GM12878 (cell line): ENCODE measurements around the gene MANBA. TPM values are rescaled to one million over a fixed set of nuclear protein-coding genes. Genes with fewer than 3 reads are reported as not detected.

Experiments
- ATAC-seq: fragments of 200-7000 bp; cut with Tn5 transposase; 3 replicates; pipeline ENCODE4 v1.9.1; 2020; ENCODE audit warnings: mild to moderate bottlenecking, moderate library complexity
- BruUV-seq: library from RNA; stranded (reverse); fragments of 400-500 nt; replicated peaks from 2 replicates; lab custom pipeline; 2021; lab: Mats Ljungman, UMichigan
- CTCF ChIA-PET: fragments of 300-600 bp; sonication (Branson Sonifier 250); formaldehyde crosslinking; extraction: SDS; loops from one replicate; lab custom pipeline; 2021; ENCODE audit warnings: inconsistent platforms; lab: Yijun Ruan, JAX
- POLR2A ChIA-PET: fragments of 350-600 bp; formaldehyde crosslinking; extraction: SDS; loops from one replicate; lab custom pipeline; 2021; ENCODE audit warnings: inconsistent platforms; lab: Charles Lee
- RAD21 ChIA-PET: fragments of 300-600 bp; sonication (Branson Sonifier 250); formaldehyde crosslinking; loops from one replicate; lab custom pipeline; 2023; ENCODE audit warnings: antibody characterized with exemption; ENCODE audit not compliant: unreplicated experiment; lab: Charles Lee
- SMC1A ChIA-PET: fragments of 300-600 bp; sonication (Branson Sonifier 250); formaldehyde crosslinking; loops from one replicate; lab custom pipeline; 2023; ENCODE audit not compliant: unreplicated experiment, uncharacterized antibody; lab: Charles Lee
- DNase-seq: peaks from one replicate; pipeline ENCODE4 v3.0.0-alpha.2; 2011; ENCODE audit warnings: low read depth, low spot score
- FAIRE-seq: peaks from 3 replicates; lab custom pipeline; 2011; peaks lifted over from hg19 to GRCh38; lab: Jason Lieb, UNC
- H2AFZ ChIP-seq: 2 replicates; pipeline ENCODE4 v1.6.0; 2011; ENCODE audit warnings: low read depth, low read length, control low read depth; ENCODE audit not compliant: control insufficient read depth
- H3K27ac ChIP-seq: 2 replicates; pipeline ENCODE4 v1.5.1; 2011; ENCODE audit warnings: control low read depth; ENCODE audit not compliant: control insufficient read depth, insufficient read depth
- H3K27me3 ChIP-seq, 2 experiments: replicated peaks in 1 of 2; 2 replicates each; pipeline versions ENCODE4 v1.6.0 to v1.6.1; 2011; ENCODE audit warnings: low read length in 1 of 2; ENCODE audit not compliant: control insufficient read depth in 2 of 2, insufficient read depth in 2 of 2
- H3K36me3 ChIP-seq, 2 experiments: 2 replicates each; pipeline ENCODE4 v1.5.1; 2011; ENCODE audit warnings: low read length in 1 of 2; ENCODE audit not compliant: control insufficient read depth in 2 of 2, insufficient read depth in 2 of 2
- H3K4me1 ChIP-seq: 2 replicates; pipeline ENCODE4 v1.6.1; 2011; ENCODE audit warnings: mild to moderate bottlenecking, low read length, moderate library complexity, mixed read lengths; ENCODE audit not compliant: control insufficient read depth, insufficient read depth
- H3K4me2 ChIP-seq: 2 replicates; pipeline ENCODE4 v1.6.0; 2011; ENCODE audit warnings: control low read depth; ENCODE audit not compliant: control insufficient read depth, insufficient read depth
- H3K4me3 ChIP-seq: fragments of 200-600 bp; sonication (generic); 2 replicates; pipeline ENCODE4 v1.5.1; 2016
- H3K79me2 ChIP-seq: 2 replicates; pipeline ENCODE4 v1.6.0; 2011; ENCODE audit warnings: low read length; ENCODE audit not compliant: control insufficient read depth, insufficient read depth
- H3K9ac ChIP-seq: 2 replicates; pipeline ENCODE4 v1.8.0; 2011; ENCODE audit warnings: low read length, control low read depth, mixed read lengths; ENCODE audit not compliant: control insufficient read depth, insufficient read depth
- H3K9me3 ChIP-seq: replicated peaks from 3 replicates; pipeline ENCODE4 v1.5.1; 2011; ENCODE audit warnings: mild to moderate bottlenecking, low read length; ENCODE audit not compliant: control insufficient read depth, insufficient read depth
- H4K20me1 ChIP-seq: 2 replicates; pipeline ENCODE4 v1.6.0; 2011; ENCODE audit not compliant: control insufficient read depth, insufficient read depth
- BMI1 ChIP-seq: fragments of 450-650 bp; IDR thresholded peaks from 2 replicates; pipeline ENCODE4 v1.6.1; 2016; ENCODE audit warnings: mild to moderate bottlenecking, moderate library complexity, borderline replicate concordance
- FOXK2 ChIP-seq: fragments of 450-650 bp; IDR thresholded peaks from 2 replicates; pipeline ENCODE4 v1.6.1; 2017; ENCODE audit warnings: mild to moderate bottlenecking, moderate library complexity
- HDAC2 ChIP-seq: fragments of 200-600 bp; sonication (generic); IDR thresholded peaks from 2 replicates; pipeline ENCODE4 v1.6.1; 2017
- HDAC6 ChIP-seq: fragments of 200-600 bp; sonication (generic); IDR thresholded peaks from one replicate; pipeline ENCODE4 v1.8.0; 2017; ENCODE audit warnings: antibody characterized with exemption; ENCODE audit not compliant: unreplicated experiment
- KLF5 ChIP-seq: fragments of 450-650 bp; IDR thresholded peaks from 2 replicates; pipeline ENCODE4 v1.6.1; 2014; ENCODE audit warnings: mild to moderate bottlenecking; ENCODE audit not compliant: partially characterized antibody
- NFXL1 ChIP-seq: fragments of 450-650 bp; IDR thresholded peaks from 2 replicates; pipeline ENCODE4 v1.6.1; 2017; ENCODE audit warnings: antibody characterized with exemption, mild to moderate bottlenecking, borderline replicate concordance
- POLR2AphosphoS5 ChIP-seq: IDR thresholded peaks from 2 replicates; pipeline ENCODE4 v1.6.1; 2011; ENCODE audit warnings: mild to moderate bottlenecking, low read length, inconsistent platforms
- RELA ChIP-seq: fragments of 450-650 bp; IDR thresholded peaks from 2 replicates; pipeline ENCODE4 v1.8.0; 2014; ENCODE audit warnings: borderline replicate concordance; ENCODE audit not compliant: partially characterized antibody
- SIX5 ChIP-seq: IDR thresholded peaks from 2 replicates; pipeline ENCODE4 v1.6.1; 2011; ENCODE audit warnings: mild to moderate bottlenecking, low read depth, low read length, moderate library complexity; ENCODE audit not compliant: severe bottlenecking
- TAF1 ChIP-seq: IDR thresholded peaks from 2 replicates; pipeline ENCODE4 v1.6.1; 2011; ENCODE audit warnings: mild to moderate bottlenecking, low read depth, low read length, borderline replicate concordance
- ZBED1 ChIP-seq: IDR thresholded peaks from 2 replicates; pipeline ENCODE4 v1.6.1; 2016; ENCODE audit warnings: borderline replicate concordance
- whole genome bisulfite sequencing: methylation state at CpG from one replicate; pipeline ENCODE4 v1.1.6; 2016; ENCODE audit warnings: low lambda C conversion rate; ENCODE audit not compliant: insufficient replicate concordance, insufficient coverage; ENCODE audit errors: missing lambda C conversion rate; 5-methylcytosine and 5-hydroxymethylcytosine counted together
- in situ Hi-C: fragments of 300-500 bp; cut with MboI; formaldehyde crosslinking; loops from 9 replicates; pipeline ENCODE4 v1.14.3; 2018; ENCODE audit warnings: mixed read lengths
- intact Hi-C: fragments of 100-400 bp; cut with micrococcal nuclease; formaldehyde crosslinking; loops from one replicate; pipeline ENCODE4 v1.14.2; 2022; ENCODE audit not compliant: unreplicated experiment
- polyA plus RNA-seq, 11 experiments: library from polyadenylated mRNA; depleted of rRNA in 4 of 11; unstranded in 6 of 11; stranded (reverse) in 5 of 11; fragments of >200 nt; fragmentation: Nextera tagmentation in 4 of 11; fragmentation: Illumina TruSeq in 1 of 11; extraction: Ambion mirVana in 4 of 11; extraction: Trizol in 1 of 11; gene quantifications; 1 replicate in 1 of 11; 2 replicates in 10 of 11; pipeline versions ENCODE4 v1.2.1 to v1.2.3, GENCODE V29; 2011 to 2016; ENCODE audit warnings: inconsistent platforms in 2 of 11, missing spikeins in 2 of 11, low read depth in 1 of 11
- total RNA-seq, 4 experiments: library from RNA; depleted of rRNA in 3 of 4; stranded (reverse); fragments of >200 nt in 3 of 4; fragmentation: Illumina TruSeq in 1 of 4; extraction: Trizol in 1 of 4; gene quantifications; 2 replicates each; pipeline versions ENCODE4 v1.2.1 to v1.2.3, GENCODE V29; 2013 to 2021
- TF ChIP-seq, protein P1 (sequence below): fragments of 450-650 bp; IDR thresholded peaks from 2 replicates; pipeline ENCODE4 v1.6.1; 2017; ENCODE audit warnings: antibody characterized with exemption, mild to moderate bottlenecking, moderate library complexity
- TF ChIP-seq, protein P2 (sequence below): IDR thresholded peaks from 2 replicates; pipeline ENCODE4 v1.6.1; 2012; ENCODE audit warnings: low read depth, low read length, improper control_type of control experiment
- TF ChIP-seq, protein P3 (sequence below): IDR thresholded peaks from 2 replicates; pipeline ENCODE4 v1.6.1; 2011; ENCODE audit warnings: mild to moderate bottlenecking, low read depth, low read length, moderate library complexity; ENCODE audit not compliant: insufficient replicate concordance

MANBA gene
- total and polyA plus RNA-seq, 10 of the 15 experiments (the other 5 are each of a cell fraction or from before 2014, with no cell fraction given): 3.8 to 19.0 (median 12.5) TPM

DNA sequence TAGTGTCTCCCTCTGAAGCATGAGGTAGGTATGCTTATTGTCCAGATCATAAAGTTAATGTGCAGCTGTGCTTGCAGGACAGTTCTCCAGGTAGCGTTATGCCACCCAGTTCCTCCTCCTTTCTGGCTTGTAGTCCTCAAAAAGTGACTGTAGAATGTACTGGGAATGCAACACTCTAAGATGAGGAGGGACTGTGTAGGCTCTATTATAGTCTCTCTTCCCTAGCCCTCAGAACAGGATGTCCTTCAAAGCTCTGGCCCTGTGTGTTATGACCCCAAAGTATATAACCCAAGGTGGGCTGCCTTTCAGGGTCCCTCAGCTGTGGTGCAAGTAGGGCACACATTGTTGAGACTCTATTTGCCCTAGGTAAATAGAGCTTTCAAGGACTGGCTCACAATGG, 20.8 kb upstream of the MANBA start:
- TF ChIP-seq NFXL1: no peak
- no peak for TF ChIP-seq KLF5
- TF ChIP-seq HDAC2: no peak
- TF ChIP-seq POLR2AphosphoS5: no peak
- TF ChIP-seq BMI1: no peak
- TF ChIP-seq RELA: no peak
- no peak for TF ChIP-seq TAF1
- TF ChIP-seq, protein P1, sequence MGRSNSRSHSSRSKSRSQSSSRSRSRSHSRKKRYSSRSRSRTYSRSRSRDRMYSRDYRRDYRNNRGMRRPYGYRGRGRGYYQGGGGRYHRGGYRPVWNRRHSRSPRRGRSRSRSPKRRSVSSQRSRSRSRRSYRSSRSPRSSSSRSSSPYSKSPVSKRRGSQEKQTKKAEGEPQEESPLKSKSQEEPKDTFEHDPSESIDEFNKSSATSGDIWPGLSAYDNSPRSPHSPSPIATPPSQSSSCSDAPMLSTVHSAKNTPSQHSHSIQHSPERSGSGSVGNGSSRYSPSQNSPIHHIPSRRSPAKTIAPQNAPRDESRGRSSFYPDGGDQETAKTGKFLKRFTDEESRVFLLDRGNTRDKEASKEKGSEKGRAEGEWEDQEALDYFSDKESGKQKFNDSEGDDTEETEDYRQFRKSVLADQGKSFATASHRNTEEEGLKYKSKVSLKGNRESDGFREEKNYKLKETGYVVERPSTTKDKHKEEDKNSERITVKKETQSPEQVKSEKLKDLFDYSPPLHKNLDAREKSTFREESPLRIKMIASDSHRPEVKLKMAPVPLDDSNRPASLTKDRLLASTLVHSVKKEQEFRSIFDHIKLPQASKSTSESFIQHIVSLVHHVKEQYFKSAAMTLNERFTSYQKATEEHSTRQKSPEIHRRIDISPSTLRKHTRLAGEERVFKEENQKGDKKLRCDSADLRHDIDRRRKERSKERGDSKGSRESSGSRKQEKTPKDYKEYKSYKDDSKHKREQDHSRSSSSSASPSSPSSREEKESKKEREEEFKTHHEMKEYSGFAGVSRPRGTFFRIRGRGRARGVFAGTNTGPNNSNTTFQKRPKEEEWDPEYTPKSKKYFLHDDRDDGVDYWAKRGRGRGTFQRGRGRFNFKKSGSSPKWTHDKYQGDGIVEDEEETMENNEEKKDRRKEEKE: no peak
- TF ChIP-seq, protein P2, sequence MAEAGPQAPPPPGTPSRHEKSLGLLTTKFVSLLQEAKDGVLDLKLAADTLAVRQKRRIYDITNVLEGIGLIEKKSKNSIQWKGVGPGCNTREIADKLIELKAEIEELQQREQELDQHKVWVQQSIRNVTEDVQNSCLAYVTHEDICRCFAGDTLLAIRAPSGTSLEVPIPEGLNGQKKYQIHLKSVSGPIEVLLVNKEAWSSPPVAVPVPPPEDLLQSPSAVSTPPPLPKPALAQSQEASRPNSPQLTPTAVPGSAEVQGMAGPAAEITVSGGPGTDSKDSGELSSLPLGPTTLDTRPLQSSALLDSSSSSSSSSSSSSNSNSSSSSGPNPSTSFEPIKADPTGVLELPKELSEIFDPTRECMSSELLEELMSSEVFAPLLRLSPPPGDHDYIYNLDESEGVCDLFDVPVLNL: no peak
- no peak for TF ChIP-seq ZBED1
- TF ChIP-seq, protein P3, sequence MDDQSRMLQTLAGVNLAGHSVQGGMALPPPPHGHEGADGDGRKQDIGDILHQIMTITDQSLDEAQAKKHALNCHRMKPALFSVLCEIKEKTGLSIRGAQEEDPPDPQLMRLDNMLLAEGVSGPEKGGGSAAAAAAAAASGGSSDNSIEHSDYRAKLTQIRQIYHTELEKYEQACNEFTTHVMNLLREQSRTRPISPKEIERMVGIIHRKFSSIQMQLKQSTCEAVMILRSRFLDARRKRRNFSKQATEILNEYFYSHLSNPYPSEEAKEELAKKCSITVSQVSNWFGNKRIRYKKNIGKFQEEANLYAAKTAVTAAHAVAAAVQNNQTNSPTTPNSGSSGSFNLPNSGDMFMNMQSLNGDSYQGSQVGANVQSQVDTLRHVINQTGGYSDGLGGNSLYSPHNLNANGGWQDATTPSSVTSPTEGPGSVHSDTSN: no peak
- TF ChIP-seq FOXK2: no peak
- TF ChIP-seq HDAC6: no peak
- TF ChIP-seq SIX5: no peak
- 40% methylated on average over 1 of the region's 1 CpG for WGBS
- H2AFZ ChIP-seq: no peak overlapping the region
- in situ Hi-C loops (no loop called here), intact Hi-C loops (no loop called here)
- H3K27me3 ChIP-seq: no peaks in the 10 kb centered on the region
- no peak overlapping the region for H3K9ac ChIP-seq
- ChIA-PET RAD21 (no interaction called here), POLR2A (no interaction called here), CTCF (interaction anchor here (0.7 to 1.6 kb wide), 4 partner anchors 8 to 318 kb away, joined by 3 to 5 read pairs (median 3); partner anchors contain the start of gene BDH2), SMC1A (interaction anchor here (0.7 to 1.9 kb wide), 5 partner anchors 12 to 333 kb away, joined by 3 to 9 read pairs (median 3); no protein-coding TSS in a partner anchor)
- no peaks in the 10 kb centered on the region for H3K79me2 ChIP-seq
- H4K20me1 ChIP-seq: no peaks in the 10 kb centered on the region
- DNase-seq: no peak
- no peak overlapping the region for H3K27ac ChIP-seq
- no TSS peak for BruUV-seq
- H3K9me3 ChIP-seq: no peaks in the 10 kb centered on the region
- H3K36me3 ChIP-seq: no peaks in the 10 kb centered on the region
- no peaks in the 10 kb centered on the region for H3K4me1 ChIP-seq
- peak; percentile 16; the same call in 2 of the 3 replicates for ATAC-seq
- H3K4me2 ChIP-seq: no peak overlapping the region
- no peak overlapping the region for H3K4me3 ChIP-seq
- FAIRE-seq: no peak
